Left renal pelvis (tissue), 4 donors: ENCODE data around the gene CSPG4. TPM values are rescaled to one million over a fixed set of nuclear protein-coding genes. Genes with fewer than 3 reads are reported as not detected.
"Not testable (repeated sequence)": the region's sequence is repeated elsewhere in the genome, so short reads cannot be mapped to it uniquely, and the experiment has no call there.

Source experiments
- DNase-seq, 4 donors: peaks; one replicate each; pipeline ENCODE4 v3.0.0-alpha.2; 2013; ENCODE audit warnings: low read depth in 4 of 4, low spot score in 3 of 4
- polyA plus RNA-seq, 4 donors: library from polyadenylated mRNA; unstranded; fragments of 120-200 nt; gene quantifications; one replicate each; pipeline ENCODE4 v1.2.1, GENCODE V29; 2013; ENCODE audit not compliant: insufficient read length in 4 of 4

CSPG4 gene
- polyA plus RNA-seq, 4 donors = 7.6 to 8.6 (median 8.5) TPM

- not testable (repeated sequence) for DNase-seq
Observed at GRCh38 chr15:75689429-75689828, 23.2 kb downstream of the CSPG4 start.

DNA sequence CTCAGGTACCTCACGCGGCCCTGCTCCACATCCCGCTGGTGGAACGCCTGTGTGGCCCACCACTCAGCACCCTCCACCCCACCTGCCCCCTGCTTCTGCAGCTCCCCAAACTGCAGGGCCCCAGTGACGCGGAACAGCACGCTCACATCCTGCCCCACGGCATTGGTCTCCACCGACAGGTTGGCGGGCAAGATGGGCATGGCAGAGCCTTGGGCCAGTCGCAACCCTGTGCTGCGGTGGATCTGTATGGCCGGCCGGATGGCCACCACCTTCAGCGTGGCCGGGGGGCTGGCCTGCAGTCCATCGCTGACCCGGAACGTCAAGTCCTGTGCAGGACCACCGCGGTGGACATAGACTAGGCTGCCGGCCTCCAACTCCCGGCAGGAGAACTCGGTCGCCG lies 23.8 kb downstream of the CSPG4 start:
- DNase-seq = no peak

DNA sequence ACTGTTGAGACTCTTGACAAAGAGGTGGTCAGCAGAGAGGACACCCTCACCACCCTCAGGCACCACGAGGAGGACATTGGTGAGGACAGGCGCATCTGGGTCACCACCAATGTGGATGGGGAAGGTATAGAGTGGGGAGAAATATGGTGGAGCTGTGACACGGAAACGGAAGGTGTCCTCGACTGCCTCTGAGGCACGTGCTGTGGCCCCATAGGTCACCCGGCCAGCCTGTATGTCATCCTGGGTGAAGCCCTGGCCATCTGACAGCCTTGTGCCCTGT lies 24.4 kb downstream of the CSPG4 start:
- no peak for DNase-seq

DNA sequence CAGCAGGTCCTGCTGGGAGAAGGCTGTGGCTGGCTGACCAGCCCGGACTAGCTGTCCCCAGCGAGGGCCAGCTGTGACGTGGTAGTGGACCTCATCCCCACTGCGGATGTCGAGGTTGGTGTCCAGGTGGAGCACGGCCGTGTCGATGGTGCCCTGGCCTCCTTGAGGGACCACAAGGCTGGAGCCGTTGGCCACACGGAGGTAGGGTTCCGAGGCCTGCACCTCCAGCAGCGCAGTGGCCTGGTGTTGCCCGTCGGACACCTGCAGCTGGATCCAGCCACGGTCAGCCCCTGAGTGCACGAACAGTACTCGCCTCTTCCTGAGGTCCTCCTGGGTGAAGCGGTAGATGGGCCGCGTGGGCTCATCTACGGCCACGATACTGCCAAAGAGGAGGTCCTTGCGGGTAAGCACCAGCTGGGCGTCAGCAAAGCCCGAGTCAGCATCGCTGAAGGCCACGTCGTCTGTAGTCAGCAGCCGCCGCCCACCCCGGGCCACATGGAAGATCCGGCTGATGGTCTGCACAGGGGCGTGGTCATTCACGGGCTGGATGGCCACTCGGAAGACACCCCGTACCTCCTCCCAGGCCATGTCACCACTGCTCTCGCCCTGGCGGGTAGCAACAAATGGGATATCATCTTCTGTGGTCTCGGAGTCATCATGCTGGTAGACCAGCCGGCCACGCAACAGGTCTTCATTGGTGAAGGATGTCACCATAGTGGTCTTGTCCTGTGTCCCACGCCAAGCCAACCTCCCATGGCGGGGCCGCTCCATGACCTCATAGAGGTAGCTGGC lies 25.0 kb downstream of the CSPG4 start:
- DNase-seq = no peak

- DNase-seq = not testable (repeated sequence)
Observed at GRCh38 chr15:75686212-75686642, 26.4 kb downstream of the CSPG4 start.

DNA sequence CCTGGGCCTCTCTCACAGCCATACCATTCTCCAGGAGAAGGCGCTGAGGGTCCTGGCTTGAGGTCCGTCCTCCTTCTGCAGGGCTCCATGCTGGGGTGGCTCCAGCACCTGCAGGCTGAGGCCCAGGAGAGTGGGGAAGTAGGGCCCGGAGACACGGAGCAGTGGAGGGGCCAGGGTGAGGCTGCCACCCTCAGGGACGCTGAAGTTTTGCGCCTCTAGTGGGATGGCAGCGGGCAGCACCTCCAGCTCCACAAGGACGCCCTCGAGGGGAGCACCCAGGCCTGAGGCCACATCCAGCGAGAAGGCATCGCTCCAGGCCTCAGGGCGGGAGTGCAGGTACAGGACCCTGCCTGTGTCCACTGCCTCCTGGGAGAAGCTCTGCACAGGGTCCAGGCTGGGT lies 27.5 kb downstream of the CSPG4 start:
- DNase-seq = no peak

DNA sequence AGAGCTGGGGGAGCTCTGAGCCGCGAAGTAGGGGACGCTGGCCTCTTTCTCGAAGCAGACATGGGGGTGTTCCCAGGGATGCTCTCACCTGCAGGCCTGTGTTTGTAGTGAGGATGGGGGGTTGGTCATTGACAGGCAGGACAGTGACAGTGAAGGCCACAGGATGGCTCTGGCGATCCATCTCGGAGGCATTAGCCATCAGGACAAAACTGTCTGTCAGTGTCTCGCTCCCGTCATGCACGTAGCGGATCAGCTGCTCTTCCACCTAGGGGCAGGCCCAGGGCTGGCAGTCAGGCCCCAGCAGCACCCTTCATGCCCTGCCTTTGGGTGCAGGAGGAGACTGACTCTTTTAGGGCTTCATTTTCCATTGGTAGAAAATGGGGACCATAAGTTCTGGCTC lies 28.0 kb downstream of the CSPG4 start:
- DNase-seq = no peak

DNA sequence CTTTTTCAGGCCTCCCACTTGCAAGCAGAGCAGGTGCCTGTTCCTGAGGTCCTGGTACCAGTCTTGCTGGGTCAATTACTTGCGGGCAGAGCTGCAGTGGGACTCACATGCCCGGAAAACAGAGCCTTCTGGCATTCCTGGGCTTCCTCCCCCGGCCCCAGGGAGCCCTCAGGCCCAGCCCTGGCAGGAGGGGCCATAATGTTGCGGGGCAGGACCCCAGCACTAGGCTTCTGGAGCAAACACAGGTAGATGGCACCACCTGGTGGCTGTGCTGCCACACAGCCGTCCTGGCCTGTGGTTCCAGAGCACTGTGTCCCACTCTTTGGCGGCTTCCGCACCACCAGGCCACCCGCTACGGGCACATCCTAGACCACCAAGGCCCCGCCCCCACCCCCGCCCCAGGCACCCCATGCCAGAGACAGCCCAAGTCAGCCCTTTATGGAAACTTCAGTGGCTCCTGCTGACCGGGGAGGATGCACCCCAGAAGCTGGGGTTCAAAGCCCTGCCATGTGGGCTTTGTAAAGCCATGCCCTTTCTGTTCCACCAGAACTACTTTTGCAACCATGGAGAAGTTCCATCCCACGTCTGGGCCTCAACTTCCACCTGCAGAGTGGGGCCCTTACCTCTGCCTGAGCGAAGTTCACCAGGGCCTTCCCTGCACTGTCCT lies 28.9 kb downstream of the CSPG4 start:
- DNase-seq = not testable (repeated sequence)

DNA sequence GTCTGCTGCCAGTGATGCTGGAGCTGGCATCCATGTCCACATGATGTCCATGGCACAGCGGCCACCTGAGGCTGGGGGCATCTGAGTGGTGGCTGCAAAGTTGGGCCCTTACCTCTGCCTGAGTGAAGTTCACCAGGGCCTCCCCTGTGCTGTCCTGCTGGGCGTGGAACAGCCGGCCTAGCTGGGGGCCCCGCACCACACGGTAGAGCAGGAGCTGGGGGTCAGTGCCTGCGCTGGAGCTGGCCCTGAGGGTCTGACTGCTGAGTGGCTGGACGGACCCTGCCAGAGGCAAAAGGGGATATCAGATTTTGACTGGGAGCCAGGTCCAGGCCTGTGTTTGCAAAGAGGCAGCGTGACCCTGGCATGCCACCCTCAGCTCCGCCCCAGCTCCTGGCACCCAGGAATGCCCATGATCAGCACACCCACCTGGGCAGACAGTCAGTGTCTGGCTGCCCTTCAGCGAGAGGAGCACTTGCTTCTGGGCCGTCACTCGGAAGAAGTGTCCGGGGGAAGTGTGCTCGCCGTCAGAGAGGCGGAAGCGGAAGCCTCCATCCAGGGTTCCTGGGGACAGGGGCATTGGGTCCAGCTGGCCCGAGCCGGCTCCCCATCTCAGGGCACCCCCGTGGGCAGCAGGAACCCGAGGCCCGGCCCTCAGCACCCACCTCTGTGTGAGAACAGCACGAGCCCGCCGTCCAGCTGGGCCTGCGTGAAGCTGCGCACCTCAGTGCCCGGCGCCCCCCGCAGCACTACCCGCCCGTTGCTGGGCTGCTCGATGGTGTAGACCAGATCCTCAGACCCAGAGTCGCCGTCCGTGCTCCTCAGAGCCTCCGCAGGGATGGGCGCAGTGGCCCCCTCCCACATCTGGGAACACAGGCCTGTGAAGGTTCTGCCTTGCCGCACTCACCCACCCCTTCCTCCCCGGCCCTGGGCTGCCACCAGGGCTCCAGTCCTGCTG lies 30.2 kb downstream of the CSPG4 start:
- DNase-seq = no peak

DNA sequence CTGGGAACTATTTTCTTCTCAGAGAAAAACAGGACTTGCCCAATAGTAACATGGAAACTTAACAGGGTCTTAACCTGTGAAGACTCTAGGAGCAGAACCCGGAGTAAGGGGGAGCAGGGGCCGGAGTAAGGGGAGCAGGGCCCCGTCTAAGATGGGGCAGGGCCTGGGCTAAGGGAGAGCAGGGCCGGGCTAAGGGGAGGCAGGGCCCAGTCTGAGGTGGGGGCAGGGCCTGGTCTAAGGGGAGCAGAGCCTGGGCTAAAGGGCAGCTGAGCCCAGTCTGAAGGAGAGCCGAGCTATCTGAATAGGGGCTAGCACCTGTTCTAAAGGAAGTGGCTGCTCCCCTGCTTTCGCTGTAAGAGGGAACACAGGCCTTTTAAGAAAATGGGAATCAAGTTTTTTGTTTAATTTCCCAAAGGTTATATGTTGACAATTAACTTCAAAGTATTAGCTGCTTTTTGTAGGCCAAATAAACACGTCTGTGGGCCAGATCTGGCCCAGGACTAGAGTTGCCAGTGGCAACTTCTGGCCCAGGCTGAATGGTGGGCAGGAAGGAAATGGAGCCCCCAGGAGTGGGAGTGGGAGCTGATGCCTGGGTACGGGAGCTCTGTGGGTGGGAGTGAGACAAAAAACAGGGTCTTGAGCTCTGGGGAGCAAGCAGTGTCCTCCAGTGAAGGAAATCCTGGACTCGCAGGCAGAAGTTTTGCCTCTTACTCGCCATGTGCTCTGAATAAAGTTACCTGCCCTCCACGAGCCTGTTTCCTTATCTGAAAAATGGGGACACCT lies 32.5 kb downstream of the CSPG4 start:
- no peak for DNase-seq

GRCh38 chr15:75678324-75678690 lies 34.3 kb downstream of the CSPG4 start:
- not testable (repeated sequence) for DNase-seq

GRCh38 chr15:75677465-75678323 lies 35.0 kb downstream of the CSPG4 start:
- no peak for DNase-seq

DNA sequence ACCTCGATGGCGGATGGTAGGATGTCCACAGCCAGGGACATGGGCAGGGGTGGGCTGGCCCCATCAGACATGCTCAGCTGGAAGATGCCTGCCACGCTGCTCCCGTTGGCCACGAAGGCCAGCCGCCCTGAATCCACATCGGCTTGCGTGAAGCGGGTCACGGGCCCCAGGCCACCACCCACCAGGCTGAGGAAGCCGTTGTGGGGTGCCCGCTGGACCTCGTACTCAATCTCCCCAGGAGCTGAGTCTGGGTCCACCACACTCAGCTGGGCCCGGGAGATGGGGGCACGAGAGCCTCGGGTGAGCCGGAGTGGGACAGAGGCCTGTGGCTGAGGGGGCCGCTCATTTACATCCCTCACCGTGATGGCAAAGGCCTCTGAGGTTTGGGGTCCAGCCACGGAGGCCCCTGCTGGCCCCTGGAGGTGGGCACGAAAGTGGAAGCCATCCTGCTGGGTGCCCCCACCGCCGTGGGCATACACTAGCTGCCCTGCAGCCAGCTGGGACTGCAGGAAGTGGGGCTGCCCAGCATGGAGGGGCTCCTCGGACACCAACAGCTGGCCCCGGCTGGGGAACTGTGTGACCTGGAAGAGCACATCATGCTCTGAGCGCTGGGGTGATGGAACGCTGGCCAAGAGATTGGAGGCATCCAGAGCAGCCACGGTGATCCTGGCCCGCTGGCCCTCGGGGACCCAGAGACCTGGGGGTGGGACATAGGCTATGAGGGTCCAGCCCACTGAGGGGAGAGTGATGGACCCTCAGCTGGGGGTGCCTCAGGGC lies 35.8 kb downstream of the CSPG4 start:
- DNase-seq = no peak

GRCh38 chr15:75675579-75676404 lies 36.9 kb downstream of the CSPG4 start:
- DNase-seq = no peak

GRCh38 chr15:75674366-75674765 lies 38.3 kb downstream of the CSPG4 start:
- no peak for DNase-seq

GRCh38 chr15:75673426-75674235 lies 39.0 kb downstream of the CSPG4 start:
- no peak for DNase-seq
